ENCODE measurements around the gene FAM227B.

GRCh38 chr15:49649987-49650386 lies 29.4 kb upstream of the FAM227B start:
- no peak for TF ChIP-seq CTCF (IDR thresholded peaks at IDR 0.05)
- no peak for TF ChIP-seq POLR2A (IDR thresholded peaks at IDR 0.05)

All from testis (tissue), 2 donors.